Thyroid gland (tissue), 4 donors: ENCODE results near the gene UVSSA.

Source experiments
- CTCF ChIP-seq, 6 experiments: fragments of 200-600 bp in 3 of 6; fragments of 450-650 bp in 3 of 6; sonication (generic) in 3 of 6; IDR thresholded peaks; one replicate each; pipeline ENCODE4 v1.5.1; 2016 to 2019; ENCODE audit warnings: antibody characterized with exemption in 6 of 6, mild to moderate bottlenecking in 2 of 6, inconsistent platforms in 1 of 6, moderate library complexity in 1 of 6
- POLR2A ChIP-seq, 2 donors: fragments of 450-650 bp; IDR thresholded peaks; one replicate each; pipeline ENCODE4 v1.6.1; 2017; ENCODE audit warnings: antibody characterized with exemption in 2 of 2, mild to moderate bottlenecking in 2 of 2, moderate library complexity in 1 of 2

- TF ChIP-seq POLR2A (IDR thresholded peaks at IDR 0.05) (no peak), CTCF (IDR thresholded peaks at IDR 0.05) (no peak)
Measured at GRCh38 chr4:1332686-1333085, 14.3 kb upstream of the UVSSA start.
